Hypothalamus (tissue), 51 donors: Measurements from ENCODE around the gene TPSG1.
A peak's percentile ranks its signal among the peaks of the same experiment; 100 is the strongest.
"Not testable (repeated sequence)": the region's sequence is repeated elsewhere in the genome, so short reads cannot be mapped to it uniquely, and the experiment has no call there.

Experiments
- DNase-seq, 51 donors: peaks; one replicate each; lab custom pipeline; 2025; lab: John Stamatoyannopoulos, UW

The TPSG1 gene

DNA sequence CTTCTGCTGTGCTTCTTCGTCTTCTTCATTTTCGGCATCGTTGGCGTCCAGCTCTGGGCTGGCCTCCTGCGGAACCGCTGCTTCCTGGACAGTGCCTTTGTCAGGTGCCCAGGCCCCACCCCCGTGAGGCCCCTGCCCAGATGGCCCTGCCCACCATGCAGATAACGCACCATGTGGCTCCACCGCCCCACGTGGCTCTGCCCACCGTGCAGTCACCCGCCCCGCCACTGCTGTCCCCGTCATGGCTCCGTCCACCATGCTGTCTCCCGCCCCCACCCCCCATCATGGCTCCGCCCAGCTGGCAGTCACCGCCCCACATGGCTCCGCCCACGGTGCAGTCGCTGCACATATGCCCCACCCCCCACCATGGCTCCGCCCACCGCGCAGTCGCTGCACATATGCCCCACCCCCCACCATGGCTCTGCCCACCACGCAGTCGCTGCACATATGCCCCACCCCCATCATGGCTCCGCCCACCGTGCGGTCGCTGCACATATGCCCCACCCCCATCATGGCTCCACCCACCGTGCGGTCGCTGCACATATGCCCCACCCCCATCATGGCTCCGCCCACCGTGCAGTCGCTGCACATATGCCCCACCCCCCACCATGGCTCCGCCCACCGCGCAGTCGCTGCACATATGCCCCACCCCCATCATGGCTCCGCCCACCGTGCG is 26.3 kb downstream of the TPSG1 start:
- not testable (repeated sequence) for DNase-seq

DNA sequence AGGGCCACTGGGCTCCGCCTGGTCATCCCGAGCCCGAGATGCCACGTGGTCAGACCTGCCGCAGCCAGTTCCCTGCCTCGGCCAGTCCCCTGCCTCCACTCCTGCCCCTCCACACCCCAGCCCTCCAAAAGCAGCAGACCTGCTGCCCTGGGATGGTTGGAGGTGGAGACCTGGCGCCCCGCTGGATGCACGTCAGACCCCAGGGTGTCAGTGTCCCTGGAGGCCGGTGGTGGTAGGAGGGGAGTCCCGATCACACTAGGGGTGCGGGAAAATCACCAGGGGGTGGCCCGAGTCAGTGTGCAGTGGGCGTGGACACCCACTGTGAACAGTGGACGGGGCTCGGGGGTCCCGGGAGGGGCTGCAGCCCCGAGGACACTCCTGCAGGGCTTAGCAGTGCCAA is 26.9 kb downstream of the TPSG1 start:
- DNase-seq = no peak

DNA sequence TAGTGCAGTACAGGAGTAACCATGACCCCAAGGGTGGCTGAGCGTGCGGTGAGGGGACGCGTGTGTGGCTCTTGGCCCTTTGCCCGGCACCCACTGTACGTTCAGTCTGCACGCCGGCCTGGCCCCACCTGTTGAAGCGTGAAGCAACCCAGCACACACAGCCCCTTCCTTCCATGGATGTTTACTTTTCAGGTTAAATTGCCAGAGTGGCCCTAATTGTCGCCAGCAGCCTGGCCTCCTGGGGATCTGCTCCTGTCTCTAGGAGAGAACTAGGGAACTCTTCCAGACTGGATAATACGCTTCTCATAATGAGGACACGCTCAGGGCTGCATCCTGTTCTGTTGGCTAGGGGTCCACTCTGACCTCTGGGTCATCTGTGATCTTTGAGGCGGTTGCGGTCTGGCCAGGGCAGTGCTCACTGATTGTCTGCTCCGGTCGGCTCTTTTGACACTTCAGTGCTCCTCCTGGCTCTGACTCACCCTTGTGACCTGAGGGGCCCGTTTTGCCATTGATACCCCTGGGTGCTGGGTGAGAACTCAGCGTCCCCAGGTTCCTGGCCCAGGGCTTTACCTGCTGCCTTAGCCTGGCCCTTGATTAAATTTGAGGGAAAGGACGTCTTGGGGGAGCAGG is 27.7 kb downstream of the TPSG1 start:
- DNase-seq = no peak

DNA sequence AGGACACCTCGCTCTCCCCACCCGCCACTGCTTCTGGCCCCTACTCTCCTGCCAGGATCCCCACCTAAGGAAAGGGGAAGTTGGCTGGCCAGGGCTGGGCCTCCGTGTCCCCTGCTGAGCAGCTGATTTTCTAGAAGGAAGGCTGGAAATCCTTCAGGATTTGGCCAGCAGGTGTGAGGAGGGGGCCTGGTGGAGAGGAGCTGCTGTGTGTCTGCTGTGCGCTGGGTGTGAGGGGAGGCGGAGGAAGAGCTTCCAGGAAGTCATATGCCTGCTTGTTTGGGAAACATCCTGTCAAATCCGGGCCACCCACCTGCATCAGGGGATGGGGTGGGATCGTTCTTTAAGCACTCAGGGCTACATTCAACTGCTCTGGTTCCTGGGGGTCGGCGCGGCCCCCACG is 28.6 kb downstream of the TPSG1 start:
- DNase-seq = no peak

DNA sequence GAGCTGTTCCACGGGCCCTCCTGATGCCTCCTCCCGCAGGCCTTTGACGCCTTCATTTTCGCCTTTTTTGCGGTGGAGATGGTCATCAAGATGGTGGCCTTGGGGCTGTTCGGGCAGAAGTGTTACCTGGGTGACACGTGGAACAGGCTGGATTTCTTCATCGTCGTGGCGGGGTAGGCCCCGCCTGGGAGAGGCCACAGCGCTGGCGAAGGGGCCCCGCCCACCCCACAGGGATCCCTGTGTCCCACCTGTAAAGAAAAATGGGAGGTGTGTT is 29.7 kb downstream of the TPSG1 start:
- DNase-seq = no peak

DNA sequence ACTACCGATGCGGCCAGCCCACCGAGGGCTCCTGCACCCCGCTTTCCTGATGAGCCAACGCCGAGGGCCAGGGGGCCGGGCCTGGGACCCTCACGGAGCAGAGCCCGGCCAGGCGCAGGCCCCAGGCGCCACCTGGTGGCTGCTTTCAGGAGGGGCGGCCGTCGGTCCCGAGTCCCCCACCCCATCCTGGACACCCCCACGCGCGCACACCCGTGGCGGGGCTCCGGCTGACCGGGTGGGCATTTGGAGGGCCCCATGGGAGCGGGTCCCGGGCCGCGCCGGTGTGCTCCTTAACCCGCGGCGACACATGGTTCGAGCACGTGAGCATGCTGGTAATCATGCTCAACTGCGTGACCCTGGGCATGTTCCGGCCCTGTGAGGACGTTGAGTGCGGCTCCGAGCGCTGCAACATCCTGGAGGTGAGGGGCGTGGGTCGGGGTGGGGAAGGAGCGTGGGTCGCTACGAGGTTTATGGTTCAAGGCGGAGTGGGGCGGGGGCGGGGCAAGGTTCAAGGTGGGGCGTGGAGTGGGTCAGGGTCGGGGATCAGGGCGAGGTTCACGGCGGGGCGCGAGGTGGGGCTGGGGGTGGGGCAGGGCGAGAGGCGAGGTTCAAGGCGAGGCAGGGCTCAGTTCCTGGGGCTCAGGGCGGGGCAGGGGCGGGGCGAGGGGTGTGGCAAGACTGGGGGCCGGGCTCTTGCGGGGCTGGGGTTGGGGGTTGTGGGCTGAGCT is 30.2 kb downstream of the TPSG1 start:
- peak in 3 of 51 donors; percentile 1 to 26 (median 10) for DNase-seq

DNA sequence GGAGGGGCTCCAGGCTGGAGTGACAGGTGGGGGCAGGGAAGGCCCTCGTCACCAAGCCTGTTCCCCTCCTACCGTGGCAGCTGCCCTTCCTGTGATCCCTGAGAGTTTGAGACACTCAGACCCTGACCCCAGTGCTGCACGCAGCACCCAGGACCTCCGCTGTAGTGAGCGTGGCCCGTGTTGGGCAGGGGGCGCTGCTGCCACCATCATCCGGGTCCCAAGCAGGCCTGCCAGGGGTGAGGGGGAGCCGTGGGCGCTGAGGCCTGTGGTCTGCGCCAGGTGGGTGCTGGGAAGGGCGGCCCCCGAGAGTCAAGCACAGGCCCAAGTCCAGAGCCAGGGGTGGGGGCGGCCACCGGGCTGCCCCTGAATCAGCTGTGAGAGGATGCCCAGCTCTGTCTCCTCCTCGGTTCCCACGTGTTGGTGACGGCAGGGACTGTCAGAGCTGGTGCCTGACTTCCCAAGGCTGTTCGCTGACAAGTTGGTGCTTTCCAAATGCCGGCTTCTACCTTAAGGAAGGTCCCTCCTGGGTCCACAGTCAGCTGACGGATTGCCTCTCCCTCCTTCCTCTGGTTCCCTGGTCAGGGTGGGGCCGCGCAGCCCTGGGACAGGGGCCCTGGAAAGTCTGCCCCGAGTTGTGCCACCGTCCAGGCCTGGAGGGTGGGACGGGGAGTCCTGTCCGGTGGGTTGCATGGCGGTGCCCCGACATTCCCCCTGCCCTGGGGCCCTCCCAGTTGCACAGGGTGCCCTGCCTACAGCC is 31.1 kb downstream of the TPSG1 start:
- DNase-seq = peak in 1 of 51 donors; percentile 47

DNA sequence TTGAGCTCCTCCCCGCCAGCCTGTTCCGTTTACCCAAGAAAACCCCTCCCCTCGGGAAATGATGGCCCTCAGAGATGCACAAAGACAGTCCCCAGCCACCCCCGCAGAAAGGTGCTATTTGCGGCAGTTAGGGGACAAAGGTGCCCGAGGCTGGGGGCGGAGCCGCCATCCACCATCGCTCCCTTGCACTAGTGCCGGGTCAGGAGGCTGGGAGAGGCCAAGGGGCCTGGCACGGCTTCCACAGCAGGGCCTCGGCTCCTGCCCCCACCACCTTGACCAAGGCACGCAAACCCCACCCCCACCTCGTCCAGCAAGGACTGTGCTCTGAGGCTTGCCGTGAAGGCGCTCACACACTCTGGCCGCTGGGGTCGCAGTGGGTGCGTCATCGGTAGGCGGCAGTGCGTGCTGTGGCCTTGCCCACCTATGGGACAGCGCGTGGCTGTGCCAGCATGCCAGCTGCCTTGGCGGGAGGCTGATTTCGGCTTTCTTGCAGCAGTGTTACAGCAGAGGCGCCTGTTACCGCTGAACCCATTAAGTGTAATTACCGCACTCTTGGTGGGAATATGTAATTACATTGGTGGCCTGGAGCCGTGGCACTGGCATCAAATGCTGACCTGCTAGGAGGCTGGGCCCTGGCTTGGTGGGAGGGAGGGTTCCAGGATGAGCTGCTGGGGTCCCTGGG is 31.8 kb downstream of the TPSG1 start:
- DNase-seq = peak in 9 of 51 donors; percentile 6 to 51 (median 12)

DNA sequence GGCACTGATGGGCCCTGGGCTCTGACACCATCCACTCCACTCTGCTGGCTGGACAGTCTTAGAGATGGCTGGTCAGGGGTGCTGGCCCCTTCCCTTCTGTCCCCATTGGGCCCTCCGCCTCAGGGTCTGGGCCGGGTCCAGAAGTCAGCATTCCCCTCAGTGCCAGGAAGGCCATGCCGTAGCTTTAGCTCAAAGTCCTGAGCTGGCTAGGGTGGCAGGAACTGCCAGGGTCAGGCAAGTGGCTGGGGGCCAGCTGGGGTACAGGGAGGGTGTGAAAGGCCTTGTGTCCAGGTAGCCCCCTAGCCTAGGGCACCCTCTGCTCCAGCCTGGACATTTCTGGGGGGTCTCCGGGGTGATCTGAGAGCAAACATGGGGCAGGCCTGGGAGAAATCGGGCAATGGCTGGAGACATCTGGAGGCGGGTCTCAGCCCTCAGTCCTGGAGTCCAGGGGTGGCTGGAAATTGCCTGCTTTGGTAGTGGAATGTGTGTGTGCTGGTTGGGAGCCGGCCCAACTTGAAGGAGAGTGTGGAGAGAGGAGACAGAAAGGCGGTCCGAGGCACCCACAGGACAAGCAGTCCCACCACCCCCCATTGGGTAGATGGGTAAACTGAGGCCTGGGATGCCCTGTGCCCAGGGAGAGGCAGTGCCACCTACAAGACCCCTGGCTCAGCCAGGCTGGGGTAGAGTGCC is 32.5 kb downstream of the TPSG1 start:
- DNase-seq = peak in 1 of 51 donors; percentile 28

DNA sequence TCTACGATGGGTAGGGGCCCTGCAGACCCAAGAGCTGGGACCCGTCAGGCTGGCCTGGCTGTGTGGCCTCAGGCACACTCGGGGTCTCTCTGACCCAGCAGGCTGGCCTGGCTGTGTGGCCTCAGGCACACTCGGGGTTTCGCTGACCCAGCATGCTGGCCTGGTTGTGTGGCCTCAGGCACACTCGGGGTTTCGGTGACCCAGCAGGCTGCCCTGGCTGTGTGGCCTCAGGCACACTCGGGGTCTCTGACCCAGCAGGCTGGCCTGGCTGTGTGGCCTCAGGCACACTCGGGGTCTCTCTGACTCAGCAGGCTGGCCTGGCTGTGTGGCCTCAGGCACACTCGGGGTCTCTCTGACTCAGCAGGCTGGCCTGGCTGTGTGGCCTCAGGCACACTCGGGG is 34.3 kb downstream of the TPSG1 start:
- not testable (repeated sequence) for DNase-seq

DNA sequence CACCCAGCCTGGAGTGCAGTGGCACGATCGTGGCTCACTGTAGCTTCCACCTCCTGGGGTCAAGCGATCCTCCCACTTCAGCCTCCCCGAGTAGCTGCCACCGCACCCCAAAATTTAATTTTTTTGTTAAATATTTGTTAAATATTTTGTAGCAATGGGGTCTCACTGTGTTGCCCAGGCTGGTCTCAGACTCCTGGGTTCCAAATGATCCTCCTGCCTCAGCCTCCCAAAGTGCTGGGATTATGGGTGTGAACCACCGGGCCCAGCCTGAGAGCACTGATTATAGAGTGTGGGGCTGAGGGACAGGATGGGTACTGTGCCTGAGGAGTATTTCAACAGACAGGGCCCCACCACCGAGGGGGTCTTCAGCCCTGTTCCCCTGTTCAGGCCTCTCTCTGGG is 35.6 kb downstream of the TPSG1 start:
- DNase-seq = no peak

DNA sequence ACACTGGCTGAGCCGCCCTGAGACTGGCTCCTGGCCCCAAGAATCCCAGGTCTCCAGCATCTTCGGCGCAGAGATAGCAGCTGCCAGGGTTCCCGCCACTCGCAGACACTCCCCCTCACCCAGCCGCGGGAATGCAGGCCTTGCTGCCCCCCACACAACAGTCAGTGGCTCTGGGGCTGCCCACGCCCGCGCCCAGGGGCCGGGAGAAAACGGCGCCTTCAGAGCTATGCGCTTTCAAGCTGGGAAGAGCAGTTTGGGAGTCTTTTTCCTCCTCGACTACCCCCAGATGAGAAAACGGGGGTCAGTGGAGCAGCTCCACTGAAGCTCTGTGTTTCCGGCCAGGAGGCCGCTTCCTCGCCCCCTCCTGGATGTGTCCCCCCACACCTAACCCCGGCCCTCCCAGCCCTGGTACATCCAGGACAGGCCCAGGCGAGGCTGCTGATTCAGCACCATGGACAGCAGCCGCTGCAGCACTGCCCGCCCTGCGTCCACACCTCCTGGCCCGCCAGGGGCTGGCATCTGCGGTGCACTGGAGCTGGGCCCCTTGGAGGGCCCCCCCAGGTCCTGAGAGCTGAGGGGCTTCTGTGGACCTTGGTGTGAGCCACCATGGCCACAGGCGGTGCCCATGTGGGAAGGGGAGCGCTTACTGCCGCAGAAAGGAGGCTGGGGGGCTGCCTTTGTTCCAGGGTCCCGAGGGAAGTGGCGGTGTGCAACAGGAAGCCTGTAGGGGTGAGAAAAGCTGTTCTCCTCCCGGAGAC is 36.5 kb downstream of the TPSG1 start:
- DNase-seq = peak in 13 of 51 donors; percentile 2 to 42 (median 10)

DNA sequence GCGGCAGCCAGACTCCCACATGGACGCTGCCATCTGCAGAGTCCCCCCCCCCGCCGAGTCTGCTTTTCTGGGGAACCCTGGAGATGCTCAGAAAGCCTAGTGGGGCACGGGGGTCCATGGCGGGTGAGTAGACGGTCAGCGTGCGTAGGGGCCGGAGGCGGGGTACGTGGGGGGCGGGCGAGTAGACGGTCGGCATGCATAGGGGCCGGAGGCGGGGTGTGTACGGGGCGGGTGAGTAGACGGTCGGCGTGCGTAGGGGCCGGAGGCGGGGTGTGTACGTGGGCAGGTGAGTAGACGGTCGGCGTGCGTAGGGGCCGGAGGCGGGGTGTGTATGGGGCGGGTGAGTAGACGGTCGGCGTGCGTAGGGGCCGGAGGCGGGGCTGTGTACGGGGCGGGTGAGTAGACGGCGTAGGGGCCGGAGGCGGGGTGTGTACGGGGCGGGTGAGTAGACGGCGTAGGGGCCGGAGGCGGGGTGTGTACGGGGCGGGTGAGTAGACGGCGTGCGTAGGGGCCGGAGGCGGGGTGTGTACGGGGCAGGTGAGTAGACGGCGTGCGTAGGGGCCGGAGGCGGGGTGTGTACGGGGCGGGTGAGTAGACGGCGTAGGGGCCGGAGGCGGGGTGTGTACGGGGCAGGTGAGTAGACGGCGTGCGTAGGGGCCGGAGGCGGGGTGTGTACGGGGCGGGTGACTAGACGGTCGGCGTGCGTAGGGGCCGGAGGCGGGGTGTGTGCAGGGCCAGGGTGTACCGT is 39.4 kb downstream of the TPSG1 start:
- peak in 6 of 51 donors; percentile 11 to 49 (median 21) for DNase-seq

DNA sequence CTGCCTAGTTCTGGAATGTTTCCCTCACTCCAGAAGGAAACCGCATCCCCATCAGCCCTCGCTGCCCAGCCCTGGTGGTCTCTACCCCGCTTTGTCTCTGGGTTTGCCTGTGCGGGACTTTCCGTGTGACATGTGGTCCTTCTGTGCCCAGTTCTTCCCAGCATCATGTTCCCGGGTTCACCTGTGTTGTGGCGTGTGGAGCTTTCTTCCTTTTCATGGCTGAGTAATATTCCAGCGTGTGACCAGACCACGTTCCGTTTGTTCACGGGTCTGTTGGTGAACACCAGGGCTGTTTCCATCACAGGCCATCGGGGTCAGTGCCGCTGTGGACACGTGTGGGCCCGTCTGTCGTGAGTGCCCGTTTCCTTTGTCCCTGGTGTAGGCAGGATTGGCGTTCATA is 40.1 kb downstream of the TPSG1 start:
- DNase-seq = no peak

DNA sequence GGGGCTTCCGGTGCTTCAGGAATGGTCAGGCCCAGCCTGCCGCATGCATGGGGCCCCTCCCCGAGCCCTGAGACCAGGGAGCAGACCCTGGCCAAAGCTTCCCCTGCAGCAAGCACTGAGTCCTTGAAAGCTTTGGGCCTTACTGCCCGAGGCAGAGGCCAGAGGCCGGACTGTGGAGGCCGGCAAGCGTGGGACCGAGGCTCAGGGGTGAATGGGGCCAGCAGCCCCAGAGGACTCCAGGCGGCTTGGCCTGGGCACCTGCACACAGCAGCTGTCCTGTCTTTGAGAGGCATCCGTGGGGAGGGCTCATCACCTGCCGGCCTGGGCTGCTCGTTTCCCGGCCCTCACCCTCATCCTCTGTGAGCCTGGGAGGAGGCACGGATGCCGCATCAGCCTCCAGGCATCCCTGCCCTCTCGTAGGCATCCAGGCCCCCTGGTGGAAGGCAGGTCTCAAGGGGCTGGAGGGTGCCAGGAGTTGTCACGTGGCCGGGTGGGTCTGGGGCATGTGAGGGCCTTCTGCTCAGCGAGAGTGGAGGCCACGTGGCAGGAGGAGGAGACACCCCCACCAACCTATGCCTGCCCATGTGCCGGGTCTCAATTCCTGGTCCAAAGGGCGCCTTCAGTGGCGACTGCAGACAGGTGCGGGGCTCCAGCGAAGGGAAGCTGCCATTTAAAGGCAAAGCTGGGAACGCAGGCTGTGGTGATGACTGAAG is 40.8 kb downstream of the TPSG1 start:
- DNase-seq = no peak

DNA sequence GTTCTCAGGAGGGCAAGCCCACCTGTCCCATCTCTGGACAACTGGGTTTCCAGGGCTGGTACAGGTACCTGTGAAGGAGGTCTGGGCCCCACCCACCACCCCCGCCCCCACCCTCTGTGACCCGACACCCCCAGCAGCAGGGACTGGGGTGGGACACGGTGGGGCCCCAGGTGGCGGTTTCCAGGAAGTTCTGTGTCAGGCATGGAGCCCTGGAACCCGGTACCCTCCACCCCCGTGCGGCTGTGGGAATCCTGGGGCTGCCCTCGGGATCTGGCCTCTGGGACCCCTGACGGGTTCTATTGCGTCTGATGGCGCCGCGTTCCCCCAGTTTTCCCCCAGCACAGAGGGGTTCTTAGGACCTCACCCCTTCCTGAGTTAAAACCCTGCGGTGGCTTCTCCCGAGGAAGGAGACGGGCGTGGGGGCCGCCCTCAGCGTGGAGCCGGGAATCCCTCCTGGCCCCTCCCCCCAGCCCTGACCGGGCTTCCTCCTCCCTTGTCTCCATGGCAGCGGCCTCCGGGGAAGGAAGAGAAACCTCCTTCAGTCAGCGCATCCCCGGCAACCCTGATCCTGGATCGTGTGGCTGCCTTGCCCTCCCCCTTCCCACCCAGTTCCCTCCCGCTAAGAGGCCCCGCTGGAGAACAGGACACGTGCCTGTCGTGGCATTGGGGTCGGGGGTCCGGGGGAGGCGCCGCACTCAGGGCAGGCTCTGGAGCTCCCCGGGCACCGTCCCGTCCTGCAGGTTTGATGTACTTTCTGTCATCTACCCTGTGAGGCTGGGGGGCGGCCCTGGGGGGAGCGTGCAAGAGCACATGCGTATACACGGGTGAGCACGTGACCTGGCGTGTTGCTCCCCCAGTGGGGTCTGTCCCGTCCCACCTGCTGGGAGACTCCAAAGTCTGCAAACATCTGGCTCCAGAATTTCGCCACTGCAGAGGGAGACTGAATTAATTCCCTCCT is 41.8 kb downstream of the TPSG1 start:
- peak in 28 of 51 donors; percentile 4 to 53 (median 24) for DNase-seq

DNA sequence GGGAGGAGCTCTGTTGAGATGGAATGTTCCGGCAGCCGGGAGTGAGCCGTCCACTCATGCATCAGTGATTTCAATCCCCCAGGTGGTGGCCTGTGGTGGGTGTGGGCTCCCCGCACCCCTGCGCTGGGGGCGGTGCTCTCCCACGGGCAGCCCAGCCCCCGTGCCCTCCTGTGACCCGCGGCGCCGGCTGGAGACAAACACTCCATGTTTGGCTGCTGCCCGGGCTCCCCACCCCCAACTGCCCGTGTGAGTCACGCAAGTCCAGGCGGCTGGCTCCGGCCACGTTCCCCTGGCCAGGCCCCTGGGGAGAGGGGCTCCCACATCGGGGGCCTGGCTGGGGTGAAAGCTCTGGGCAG is 42.8 kb downstream of the TPSG1 start:
- peak in 20 of 51 donors; percentile 4 to 53 (median 24) for DNase-seq
